HG02973 (cell line): ENCODE results near the gene SYT7.
A peak's percentile ranks its signal among the peaks of the same experiment; 100 is the strongest.

Experiments used
- ATAC-seq: cut with Tn5 transposase; IDR thresholded peaks from one replicate; pipeline ENCODE4 v1.9.1; 2021; ENCODE audit warnings: moderate library complexity; ENCODE audit not compliant: unreplicated experiment

Gene SYT7

DNA sequence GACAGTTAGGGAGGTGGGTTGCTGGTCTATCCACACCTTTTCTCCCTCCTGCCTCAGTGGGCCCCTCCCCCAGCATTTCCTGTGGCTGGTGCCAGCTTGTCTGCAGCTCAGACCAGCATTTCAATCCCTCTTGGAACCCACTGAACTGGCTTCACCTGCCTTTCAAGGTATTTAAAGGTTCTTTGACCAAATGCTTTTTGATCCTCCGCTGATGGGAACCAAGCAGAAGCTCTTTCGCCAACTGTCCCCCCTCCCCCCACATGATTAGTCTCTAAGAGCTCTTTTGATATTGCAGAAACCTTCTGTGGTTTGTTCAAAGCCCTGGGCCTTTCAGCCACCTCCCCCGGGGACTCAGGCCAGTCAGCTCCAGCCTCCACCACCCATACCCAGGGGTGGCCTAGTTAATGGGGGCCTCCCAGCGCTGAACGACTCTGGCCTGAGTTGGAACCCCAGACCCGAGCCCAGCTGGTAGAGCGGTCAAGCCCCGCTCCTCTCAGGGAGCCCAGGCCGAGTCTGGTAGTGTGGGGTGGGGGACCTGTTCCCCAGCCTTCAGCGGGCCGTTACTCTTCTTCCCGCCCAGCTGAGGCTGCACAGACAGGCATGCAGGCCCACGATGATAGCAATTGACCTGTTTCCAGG lies 6.0 kb upstream of the SYT7 start:
- no peak for ATAC-seq

DNA sequence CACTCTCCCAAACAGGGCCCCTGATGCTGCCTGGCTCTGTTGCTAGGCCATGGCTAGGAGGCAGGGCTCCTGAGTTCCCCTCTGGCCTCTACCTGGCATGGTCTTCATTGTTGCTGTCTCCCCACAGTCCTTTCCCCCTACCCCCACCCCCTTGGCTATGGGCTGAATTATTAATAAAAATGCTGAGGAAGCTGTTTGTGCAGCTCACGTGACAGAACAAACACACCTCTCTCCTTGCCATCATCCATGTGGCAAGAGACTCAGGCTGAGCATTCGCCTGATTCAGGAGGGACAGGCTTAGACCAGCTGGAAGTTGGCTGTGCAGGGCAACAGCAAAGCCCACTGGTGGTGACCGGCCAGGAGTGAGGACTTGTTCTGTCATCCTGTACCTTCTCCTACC lies 4.2 kb upstream of the SYT7 start:
- no peak for ATAC-seq

DNA sequence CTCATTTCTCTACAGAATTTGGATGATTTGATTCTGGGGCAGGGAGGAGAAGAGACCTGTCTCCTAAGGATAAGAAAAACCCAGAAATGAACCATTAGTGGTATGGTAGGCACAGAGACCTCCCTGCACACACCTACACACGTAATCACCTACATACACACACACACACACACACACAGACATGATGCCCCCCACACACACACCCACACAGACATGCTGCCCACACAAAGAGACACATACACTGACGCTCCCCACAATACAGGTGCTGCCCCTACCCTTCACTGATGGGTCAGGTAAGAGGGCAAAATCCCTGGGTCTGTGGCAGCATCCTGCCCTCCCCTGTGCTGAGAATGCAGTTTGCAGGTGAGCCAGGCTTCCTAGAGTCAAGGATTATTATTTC lies 1.1 kb upstream of the SYT7 start:
- ATAC-seq: no peak

DNA sequence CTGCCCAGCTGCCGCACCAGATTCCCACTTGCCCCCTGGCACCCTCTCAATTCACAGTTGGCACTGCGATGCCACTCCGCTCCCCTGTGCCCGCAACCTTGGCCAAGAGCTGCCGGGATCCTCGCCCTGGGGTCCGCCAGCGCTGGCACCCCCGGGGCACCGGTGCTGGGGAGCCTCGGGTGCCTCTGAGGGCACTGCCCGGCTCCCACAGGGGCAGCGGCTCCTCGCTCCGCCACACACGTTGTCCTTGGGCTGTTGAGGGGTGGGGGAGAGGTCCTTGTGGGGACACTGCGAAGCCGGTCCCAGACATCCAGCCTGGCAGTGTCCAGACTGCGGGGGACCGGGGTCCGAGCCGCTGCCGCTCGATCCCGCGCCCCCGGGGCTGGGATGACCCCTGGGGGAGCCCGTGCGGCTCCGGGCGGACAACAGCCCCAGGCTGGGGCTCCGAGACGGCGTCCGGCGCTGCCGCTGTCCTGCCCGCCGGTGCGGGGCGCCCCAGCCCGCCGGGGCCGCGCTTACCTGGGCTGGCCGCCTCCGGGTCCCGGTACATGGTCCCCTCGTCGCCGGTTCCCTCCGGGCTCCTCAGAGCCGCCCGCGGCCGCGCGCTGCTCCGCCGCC lies 496 bp downstream of the SYT7 start:
- peak; percentile 3 for ATAC-seq

DNA sequence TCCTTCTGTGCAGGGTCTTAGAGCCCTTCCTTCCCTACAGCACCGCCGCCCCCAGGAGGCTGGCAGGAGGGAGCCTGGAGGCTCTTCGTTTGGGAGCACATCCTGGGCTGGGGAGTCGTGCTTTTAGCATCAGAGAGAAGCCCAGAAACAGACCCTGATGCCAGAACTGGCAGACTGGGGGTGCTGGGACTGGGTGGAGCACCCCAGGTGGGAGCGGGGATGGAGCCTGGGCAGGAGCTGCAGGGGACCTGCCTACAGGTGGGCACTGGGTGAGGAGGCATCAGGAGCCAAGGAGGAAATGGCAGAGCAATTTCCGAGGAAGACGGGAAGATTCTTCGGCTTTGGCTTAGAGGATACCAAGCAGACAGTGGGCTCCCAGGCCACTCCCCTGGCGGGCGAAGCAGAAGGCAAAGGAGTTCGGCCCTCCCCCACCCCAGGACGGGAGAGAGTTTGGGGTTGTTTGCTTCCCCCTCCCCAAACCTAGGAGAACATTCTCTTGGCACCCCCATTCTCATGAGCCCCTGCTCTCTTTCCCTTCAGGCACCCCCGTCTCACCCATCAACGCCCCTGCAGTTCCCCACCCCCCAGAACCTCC lies 1.1 kb downstream of the SYT7 start:
- no peak for ATAC-seq

DNA sequence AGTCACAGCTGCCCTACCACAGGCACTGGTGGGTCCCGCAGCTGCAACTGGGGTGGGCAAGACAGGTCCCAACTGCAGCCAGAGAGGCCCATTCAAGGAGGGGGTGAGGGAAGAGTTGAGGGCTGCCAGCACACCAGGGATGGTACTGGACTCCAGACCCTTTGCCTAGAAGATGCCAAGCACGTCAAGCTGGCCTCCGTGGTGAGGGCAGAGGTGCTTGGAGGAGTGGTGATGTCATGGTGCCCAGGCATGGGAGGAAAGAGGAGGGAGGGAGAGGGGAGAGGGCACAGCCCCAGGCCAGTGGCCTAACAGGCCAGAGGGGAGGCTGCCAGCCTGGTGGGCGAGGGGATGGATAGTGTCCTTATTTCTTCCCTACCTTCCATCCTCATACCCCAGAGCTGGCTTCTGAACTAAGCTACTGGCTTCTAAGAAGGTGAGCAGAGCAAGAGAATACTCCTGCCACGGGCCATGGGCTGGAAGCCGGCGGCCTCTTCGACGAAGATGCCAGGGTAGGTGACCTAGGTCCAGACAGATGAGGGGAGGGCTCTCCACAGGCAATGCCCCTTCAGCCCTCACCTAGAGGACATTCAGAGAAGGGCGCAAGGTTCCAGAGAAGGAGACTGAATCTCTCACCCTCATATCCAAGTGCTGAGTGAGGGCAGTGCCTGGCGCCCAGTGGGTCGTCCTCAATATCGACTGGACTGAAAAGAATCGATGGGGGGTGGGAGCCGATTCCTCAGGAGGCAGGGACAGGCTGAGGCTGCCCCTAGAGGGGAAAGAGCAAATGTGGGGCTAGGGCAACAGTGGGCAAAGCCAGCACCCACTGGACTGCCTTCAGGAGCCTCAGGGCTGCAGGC lies 1.8 kb downstream of the SYT7 start:
- ATAC-seq: no peak

DNA sequence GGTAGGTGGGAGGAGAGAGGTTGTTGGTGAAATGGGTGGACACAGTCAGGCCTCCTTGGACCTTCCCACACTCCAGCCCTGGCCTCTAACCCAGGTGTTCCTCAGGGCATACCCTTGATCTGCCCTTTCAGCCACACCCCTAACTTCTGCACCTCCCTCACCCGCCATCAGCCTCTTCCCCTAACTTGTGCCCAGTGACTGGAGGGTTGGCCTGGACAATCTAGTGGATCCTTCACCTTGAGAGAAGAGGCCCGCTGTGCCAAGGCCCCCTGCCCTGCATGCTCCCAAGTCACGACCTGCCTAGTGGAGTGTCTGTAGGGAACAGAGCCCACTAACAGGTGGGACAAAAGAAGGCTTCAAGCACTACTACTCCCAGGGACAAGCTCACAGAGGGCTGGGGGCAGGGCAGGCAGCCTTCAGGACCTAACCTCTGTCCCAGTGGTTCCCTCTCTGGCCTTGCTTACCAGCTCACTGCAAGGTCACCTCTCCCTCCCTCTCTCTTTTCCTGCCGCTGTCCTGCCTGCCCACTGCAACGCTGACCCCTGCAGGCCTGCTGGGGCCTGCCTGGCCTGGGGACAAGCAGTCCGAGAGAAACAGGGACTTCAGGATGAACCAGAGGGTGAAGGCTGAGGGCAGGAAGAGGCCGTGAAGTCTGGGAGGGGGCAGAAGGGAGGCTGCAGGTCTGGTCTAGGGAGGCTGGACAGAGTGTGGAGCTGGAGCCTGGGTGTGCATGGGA lies 3.3 kb downstream of the SYT7 start:
- no peak for ATAC-seq

DNA sequence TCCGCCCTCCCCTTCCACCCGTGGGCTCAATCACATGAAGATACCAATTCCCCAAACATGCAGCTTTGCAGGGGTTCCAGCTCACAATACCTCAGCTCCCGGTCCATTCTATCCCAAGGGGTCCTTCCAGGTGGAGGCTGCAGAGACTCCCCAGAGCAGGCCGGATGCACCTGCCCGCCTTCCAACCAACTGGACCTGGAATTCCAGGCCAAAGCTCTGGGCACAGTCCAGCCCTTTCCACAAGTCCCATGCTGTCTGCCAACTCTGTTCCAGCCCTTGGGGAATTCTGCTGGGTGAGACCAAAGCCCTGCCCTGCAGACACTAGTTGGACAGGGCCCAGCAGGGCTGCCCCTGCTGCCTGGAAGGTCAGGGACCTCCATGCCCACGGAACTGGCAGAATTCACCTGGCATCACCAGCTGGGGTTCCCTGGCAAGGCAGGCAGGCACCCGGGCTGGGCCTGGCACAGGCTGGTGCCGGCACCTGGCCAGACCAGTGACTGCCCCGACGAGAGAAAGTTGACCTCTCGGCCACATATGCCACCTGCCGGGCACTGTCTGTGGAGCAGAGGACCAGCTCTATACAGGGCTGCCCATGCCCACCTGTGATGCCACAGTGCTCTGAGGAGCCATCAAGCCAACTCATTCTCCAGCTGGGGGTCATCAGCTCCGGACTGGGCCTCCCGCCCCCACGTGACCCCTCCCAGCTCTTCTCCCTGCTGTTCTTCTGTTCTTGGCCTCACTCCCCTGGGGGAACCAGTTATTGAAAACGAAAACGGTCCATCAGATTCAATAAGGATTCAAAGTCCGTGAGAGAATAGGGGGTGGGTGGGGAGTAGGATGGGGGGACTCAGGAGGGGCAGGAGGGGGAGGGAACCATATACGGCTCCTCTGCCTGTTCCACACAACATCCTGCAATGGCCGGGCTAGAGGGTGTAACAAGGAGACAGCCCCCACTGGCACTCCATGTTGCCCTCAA lies 4.7 kb downstream of the SYT7 start:
- ATAC-seq: no peak

DNA sequence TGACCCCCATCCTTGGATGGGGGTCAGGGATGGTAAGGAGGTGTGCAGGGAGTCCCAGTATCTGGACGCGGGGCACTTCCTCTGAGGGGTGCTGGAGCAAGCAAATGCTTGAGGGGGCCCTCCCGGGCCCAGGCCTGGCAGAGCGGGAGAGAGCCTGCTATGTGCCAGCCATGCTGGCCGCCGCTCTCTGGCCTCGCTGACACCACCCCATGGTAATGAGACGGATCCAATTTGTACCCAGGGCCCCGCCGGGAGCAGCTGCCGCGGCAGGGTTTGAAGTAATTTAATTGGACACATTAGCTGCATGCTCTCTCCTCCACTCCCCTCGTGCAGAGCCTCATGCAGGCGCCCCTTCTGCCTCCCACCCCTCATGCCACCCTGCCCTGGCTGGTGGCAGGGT lies 6.3 kb downstream of the SYT7 start:
- no peak for ATAC-seq

DNA sequence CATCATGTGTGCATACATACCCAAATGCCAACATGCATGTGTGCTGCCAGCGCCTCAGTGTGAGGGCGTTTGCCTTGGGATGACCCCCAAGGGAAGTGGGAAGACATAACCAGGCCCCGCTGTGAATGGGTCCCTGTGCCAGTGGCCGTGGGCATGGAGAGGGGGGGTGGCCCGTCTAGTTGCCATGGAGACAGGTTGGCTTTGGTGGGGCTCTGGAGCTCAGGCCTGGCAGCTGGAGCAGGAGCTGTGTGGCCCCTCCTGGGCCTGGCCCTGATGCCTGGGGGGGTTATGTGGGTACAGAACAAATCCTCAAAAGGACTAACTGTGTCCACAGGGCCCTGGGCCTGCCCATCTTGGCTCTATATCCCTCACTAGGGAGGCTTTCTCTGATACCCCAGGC lies 8.0 kb downstream of the SYT7 start:
- no peak for ATAC-seq

DNA sequence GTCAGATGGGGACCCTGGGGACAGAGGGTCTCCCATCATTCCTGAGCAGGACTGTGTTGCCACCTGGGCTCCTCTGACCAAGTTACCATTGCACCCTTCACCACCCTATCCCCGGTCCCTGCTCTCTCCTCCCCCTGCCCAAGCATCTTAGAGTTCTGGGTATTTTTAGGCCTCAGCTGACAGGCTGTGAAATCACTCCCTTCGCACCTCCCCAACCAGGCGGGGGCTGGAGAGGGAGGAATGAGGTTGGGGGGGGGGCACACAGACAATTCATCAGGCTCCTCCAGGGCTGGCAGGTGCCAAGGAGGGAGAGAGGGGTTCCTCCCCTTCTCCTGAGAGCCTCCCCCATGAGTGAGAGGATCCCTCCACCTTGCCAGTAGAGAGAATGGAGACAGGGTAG lies 9.0 kb downstream of the SYT7 start:
- no peak for ATAC-seq

DNA sequence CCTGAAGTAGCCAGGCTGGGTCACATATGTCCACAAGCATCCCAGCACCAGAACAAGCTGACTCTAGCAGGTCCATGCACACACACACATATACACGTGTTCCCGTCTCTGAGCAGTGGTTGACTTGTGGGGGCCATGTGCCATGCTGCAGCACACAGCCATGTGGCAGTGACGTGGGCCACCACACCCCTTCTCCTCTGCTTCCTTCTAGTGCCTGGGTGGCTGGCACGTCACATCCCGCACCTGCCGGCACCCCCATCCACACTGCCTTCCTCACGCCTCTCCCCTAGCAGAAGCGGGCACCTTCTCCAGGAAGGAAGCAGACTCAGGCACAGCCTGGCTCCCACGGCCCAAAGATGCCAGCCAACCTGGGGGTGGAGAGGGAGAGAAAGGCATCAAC lies 9.5 kb downstream of the SYT7 start:
- no peak for ATAC-seq

DNA sequence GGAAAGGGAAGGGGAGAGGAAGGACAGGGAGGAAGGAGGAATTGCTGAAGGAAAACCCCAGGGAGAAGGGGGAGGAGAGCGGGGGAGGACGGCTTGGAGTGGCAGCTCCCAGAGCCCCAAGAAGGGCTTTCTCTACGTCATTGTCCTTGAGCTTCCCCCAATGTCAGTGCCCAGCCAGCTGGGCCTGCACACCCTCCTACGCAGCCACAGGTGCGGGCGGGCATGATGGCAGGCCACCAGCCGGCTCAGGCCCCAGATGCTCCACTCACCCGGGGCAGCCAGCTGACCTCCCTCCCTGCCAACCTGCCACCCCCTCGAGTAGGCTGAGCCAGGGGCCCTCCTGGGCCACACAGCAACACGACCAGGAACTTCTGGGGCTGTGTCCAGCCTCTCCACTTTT lies 11.2 kb downstream of the SYT7 start:
- ATAC-seq: no peak

DNA sequence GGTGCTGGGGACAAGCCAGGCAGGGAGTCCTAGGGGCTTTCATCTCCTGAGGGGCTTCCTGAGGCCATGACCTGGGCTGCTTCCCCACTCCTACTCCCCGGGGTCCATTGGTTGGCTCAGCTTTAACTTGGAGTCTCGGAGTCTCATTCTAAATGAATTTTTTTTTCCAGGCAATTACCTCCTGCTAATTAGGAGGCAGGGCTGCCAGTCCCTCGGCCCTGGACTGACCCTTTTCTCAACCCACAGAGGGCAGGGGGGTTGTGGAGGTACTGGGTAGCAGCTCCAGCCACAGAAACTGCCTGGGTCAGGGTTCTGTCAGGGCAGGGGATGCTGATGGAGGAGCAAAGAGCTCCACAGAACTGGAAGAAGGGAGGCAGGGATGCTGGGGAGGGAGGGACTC lies 11.9 kb downstream of the SYT7 start:
- ATAC-seq: no peak

DNA sequence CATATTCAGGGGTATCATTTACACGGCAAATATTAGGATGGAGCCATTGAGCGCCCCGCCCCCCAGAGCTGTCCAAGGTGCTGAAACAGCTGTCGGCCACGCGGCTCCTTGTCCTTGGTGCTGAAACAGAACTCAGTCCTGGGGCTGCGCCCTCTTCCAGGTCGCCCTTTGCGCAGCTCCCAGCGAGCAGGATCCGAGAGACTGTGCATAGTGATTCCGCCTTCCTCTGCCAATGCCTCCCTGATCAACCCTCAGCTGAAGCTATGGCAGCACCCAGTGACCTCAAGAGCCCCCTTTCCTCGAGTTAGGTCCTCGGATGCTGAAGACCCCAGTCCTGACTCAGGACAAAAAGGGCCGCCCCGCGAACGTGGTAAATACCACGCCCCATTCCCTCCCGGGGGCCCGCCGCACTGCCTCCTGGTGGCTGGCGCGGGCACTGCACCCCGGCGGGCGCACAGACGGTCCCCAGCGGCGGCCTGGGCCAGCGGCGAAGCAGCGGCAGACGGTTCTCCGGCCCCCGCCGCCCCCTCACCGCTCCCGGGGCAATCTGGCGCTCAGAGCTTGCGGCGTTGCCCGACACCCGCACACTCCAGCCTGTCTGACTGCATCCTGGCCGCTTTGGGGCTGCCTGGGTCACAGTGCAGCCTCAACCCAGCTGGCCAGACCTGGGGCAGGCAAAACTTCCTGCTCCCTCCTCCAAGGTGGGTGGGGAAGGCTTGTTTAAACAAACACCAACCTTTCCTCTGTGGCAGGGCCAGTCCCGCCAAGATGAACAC lies 13.4 kb downstream of the SYT7 start:
- ATAC-seq: no peak

DNA sequence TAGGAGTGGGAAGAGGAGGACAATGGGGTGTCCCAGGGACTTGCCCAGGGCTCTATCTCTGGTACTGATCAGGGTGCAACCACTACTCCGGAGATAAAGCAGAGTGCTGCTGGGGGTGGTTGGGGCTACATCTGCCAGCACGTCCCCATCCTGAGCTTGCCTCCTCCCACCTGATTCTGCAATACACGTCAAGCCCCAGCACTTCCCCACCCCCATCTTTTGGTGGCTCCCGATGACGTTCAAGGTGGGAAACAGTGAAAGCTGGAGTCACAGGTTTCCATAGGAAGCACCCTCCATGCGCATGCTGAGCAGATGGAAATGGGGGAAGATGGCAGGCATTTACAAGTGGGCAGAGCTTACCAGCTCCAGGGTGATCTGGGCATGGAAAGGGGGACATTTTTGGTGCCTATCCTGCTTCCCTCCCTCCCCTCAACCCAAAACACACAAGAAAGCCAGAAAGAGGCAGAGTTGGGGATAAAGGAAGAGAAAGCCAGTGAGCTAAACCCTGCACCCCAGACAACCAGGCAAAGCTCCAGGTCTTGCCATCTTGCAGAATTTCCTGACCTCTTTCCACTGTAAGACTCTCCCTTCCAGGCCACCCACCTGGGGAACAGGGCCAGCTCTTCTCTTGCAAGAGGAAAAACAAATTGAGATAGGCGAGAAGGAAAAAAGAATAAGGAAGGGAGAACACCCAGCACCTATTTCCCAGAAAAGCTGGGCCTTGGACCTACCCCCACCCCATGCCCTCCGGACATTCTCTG lies 15.8 kb downstream of the SYT7 start:
- ATAC-seq: no peak

DNA sequence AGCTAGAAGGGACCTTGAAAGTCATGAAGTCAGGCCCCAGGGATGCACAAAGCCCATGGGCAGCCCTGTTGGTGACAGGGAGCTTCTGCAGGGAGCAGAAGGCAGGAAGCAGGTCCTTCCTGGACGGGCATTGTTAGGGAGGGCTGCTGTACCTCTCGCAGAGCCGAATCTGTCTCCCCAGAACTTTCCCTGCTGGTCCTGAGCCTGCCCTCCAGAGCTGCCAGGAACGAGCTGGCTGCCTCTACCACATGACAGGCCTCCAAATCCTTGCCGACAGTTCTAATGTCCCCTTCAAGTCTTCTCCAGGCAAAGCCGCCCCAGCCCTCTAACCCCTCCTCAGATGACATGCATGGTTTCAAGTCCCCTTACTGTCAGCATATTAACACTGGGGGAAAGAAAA lies 20.1 kb downstream of the SYT7 start:
- no peak for ATAC-seq

DNA sequence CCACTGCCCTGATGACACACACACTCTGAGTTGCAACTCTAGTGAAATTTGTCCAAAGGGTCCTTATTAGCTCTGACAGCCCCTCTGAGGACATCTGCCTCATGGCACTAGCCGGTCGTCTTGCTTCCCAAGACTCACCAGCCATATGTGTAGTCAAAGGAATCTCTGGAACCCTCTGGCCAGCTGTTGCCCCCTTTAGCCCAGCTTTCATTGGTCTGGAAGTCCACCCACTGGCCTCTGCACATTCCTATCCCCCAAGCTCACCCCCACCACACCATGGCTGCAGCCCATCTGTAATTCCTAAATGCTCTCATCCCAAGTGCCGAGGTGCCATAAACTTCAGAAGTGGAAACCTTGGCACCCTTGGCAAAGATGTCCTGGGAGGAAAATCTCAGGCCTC lies 24.3 kb downstream of the SYT7 start:
- ATAC-seq: no peak

DNA sequence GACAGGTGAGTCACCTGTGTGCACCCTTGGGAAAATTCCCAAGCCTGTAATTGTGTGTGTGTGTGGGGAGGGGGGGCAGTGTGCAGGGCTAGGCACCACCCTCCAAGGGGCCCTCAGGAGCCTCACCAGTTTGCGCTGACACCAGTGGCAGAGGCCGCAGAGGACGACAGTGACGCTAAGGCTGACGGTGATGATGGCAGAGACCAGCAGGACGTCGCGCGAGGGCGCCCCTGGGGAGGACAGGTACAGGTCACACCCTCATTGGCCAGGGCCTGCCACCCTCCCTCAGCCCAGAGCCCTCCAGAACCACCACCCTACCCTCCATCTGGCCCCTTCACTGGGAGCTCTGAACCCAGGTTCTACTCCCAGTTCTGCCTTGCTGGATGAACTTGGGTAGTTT lies 24.9 kb downstream of the SYT7 start:
- no peak for ATAC-seq
